ENCODE results near the gene BCL7B. TPM values are rescaled to one million over a fixed set of nuclear protein-coding genes. Genes with fewer than 3 reads are reported as not detected.
"Not testable (repeated sequence)": the region's sequence is repeated elsewhere in the genome, so short reads cannot be mapped to it uniquely, and the experiment has no call there.

BCL7B gene
- total RNA-seq, 2 experiments from 2014 or later, result 69.7 to 93.0 TPM

- DNase-seq, result no peak
- ChIA-PET CTCF (interaction anchor here (1.4 to 2.3 kb wide), 3 partner anchors 15 to 149 kb away, joined by 6 to 8 read pairs (median 6); no protein-coding TSS in a partner anchor), POLR2A (no interaction called here)
- Mint-ChIP-seq H3K27me3 (peaks cover 4% of the 10 kb centered on the region), H3K27ac (no peak overlapping the region), H3K36me3 (ENCODE audit: low read depth) (no peaks in the 10 kb centered on the region), H3K4me3 (no peak overlapping the region), H3K4me1 (peaks cover 12% of the 10 kb centered on the region), H3K9me3 (no peaks in the 10 kb centered on the region)
Observed at GRCh38 chr7:73585196-73585595, 27.7 kb upstream of the BCL7B start.

- H3K4me3 Mint-ChIP-seq, result no peak overlapping the region
- ChIA-PET CTCF (interaction anchor here (2.3 kb wide), 1 partner anchor 152 kb away, joined by 6 read pairs; no protein-coding TSS in a partner anchor), POLR2A (no interaction called here)
- H3K9me3 Mint-ChIP-seq, result no peaks in the 10 kb centered on the region
- H3K27me3 Mint-ChIP-seq, result peaks cover 4% of the 10 kb centered on the region
- DNase-seq, result no peak
- no peak overlapping the region for H3K27ac Mint-ChIP-seq
- H3K4me1 Mint-ChIP-seq, result peaks cover 20% of the 10 kb centered on the region
- H3K36me3 Mint-ChIP-seq (ENCODE audit: low read depth), result peaks cover 2% of the 10 kb centered on the region
Observed at GRCh38 chr7:73582664-73583202, 25.2 kb upstream of the BCL7B start.

GRCh38 chr7:73581006-73581405, 23.5 kb upstream of the BCL7B start:
- H3K27me3 Mint-ChIP-seq; H3K36me3 Mint-ChIP-seq (ENCODE audit: low read depth); H3K9me3 Mint-ChIP-seq; H3K27ac Mint-ChIP-seq; DNase-seq; H3K4me3 Mint-ChIP-seq; POLR2A ChIA-PET: not testable (repeated sequence)
- CTCF ChIA-PET, result interaction anchor here (1.1 kb wide), 1 partner anchor 87 kb away, joined by 3 read pairs; no protein-coding TSS in a partner anchor
- peaks cover 33% of the 10 kb centered on the region for H3K4me1 Mint-ChIP-seq

GRCh38 chr7:73578342-73579128, 21.0 kb upstream of the BCL7B start, which contains the start of gene TBL2:
TSS of gene TBL2 (minus strand) at chr7:73578579. CDS start at chr7:73578549, 30 bp downstream.
- H3K27ac Mint-ChIP-seq, result peak within 1 kb of the TSS; percentile 99
- peak; percentile 98 for DNase-seq
- peaks cover 17% of the 10 kb centered on the region for H3K36me3 Mint-ChIP-seq (ENCODE audit: low read depth)
- peaks cover 33% of the 10 kb centered on the region for H3K4me1 Mint-ChIP-seq
- ChIA-PET POLR2A (interaction anchor here (1.1 kb wide), 1 partner anchor 56 kb away, joined by 7 read pairs; the partner anchor contains the start of gene BAZ1B), CTCF (interaction anchor here (0.5 to 1.3 kb wide), 4 partner anchors 14 to 689 kb away, joined by 3 to 4 read pairs (median 3); no protein-coding TSS in a partner anchor)
- H3K9me3 Mint-ChIP-seq, result no peaks in the 10 kb centered on the region
- peak within 1 kb of the TSS; percentile 96 for H3K4me3 Mint-ChIP-seq
- no peaks in the 10 kb centered on the region for H3K27me3 Mint-ChIP-seq

GRCh38 chr7:73577627-73578341, 20.3 kb upstream of the BCL7B start:
- POLR2A ChIA-PET, result interaction anchor here (0.7 kb wide), 1 partner anchor 12 kb away, joined by 3 read pairs; no protein-coding TSS in a partner anchor

GRCh38 chr7:73573791-73574190, 16.3 kb upstream of the BCL7B start:
- Mint-ChIP-seq H3K36me3 (ENCODE audit: low read depth) (peaks cover 48% of the 10 kb centered on the region), H3K9me3 (no peaks in the 10 kb centered on the region), H3K4me1 (peaks cover 19% of the 10 kb centered on the region), H3K27me3 (no peaks in the 10 kb centered on the region), H3K4me3 (no peak overlapping the region), H3K27ac (no peak overlapping the region)
- DNase-seq, result no peak
- ChIA-PET POLR2A (no interaction called here), CTCF (no interaction called here)

More at GRCh38 chr7:73577627-73578341, 20.3 kb upstream of the BCL7B start:
- Mint-ChIP-seq H3K9me3 (no peaks in the 10 kb centered on the region), H3K4me1 (peaks cover 33% of the 10 kb centered on the region), H3K27ac (peak overlapping the region; percentile 86), H3K36me3 (ENCODE audit: low read depth) (peaks cover 23% of the 10 kb centered on the region), H3K27me3 (no peaks in the 10 kb centered on the region), H3K4me3 (peak overlapping the region; percentile 96)
- CTCF ChIA-PET, result interaction anchor here (0.5 to 1.3 kb wide), 5 partner anchors 9 to 690 kb away, joined by 3 to 4 read pairs (median 3); no protein-coding TSS in a partner anchor
- no peak for DNase-seq

- DNase-seq, result no peak
- peaks cover 48% of the 10 kb centered on the region for H3K36me3 Mint-ChIP-seq (ENCODE audit: low read depth)
Observed at GRCh38 chr7:73573276-73573675, 15.8 kb upstream of the BCL7B start.

GRCh38 chr7:73572767-73573186, 15.3 kb upstream of the BCL7B start:
- H3K4me3 Mint-ChIP-seq, result no peak overlapping the region
- no peak for DNase-seq
- H3K9me3 Mint-ChIP-seq, result no peaks in the 10 kb centered on the region
- peaks cover 21% of the 10 kb centered on the region for H3K4me1 Mint-ChIP-seq
- no peak overlapping the region for H3K27ac Mint-ChIP-seq
- no peaks in the 10 kb centered on the region for H3K27me3 Mint-ChIP-seq
- H3K36me3 Mint-ChIP-seq (ENCODE audit: low read depth), result peaks cover 49% of the 10 kb centered on the region
- ChIA-PET POLR2A (interaction anchor here (0.6 kb wide), 1 partner anchor 51 kb away, joined by 3 read pairs; the partner anchor contains the start of gene BAZ1B), CTCF (no interaction called here)

More at GRCh38 chr7:73573276-73573675, 15.8 kb upstream of the BCL7B start:
- ChIA-PET CTCF (no interaction called here), POLR2A (no interaction called here)
- H3K9me3 Mint-ChIP-seq, result no peaks in the 10 kb centered on the region
- no peaks in the 10 kb centered on the region for H3K27me3 Mint-ChIP-seq
- H3K4me3 Mint-ChIP-seq, result no peak overlapping the region
- H3K27ac Mint-ChIP-seq, result no peak overlapping the region
- peaks cover 17% of the 10 kb centered on the region for H3K4me1 Mint-ChIP-seq

GRCh38 chr7:73570977-73571376, 13.5 kb upstream of the BCL7B start:
- CTCF ChIA-PET, result interaction anchor here (0.5 kb wide), 1 partner anchor 32 kb away, joined by 3 read pairs; no protein-coding TSS in a partner anchor
- H3K4me3 Mint-ChIP-seq, result no peak overlapping the region

GRCh38 chr7:73570521-73570920, 13.0 kb upstream of the BCL7B start:
- Mint-ChIP-seq H3K9me3 (no peaks in the 10 kb centered on the region), H3K36me3 (ENCODE audit: low read depth) (peaks cover 47% of the 10 kb centered on the region), H3K27ac (no peak overlapping the region), H3K4me3 (no peak overlapping the region), H3K4me1 (peaks cover 29% of the 10 kb centered on the region), H3K27me3 (no peaks in the 10 kb centered on the region)
- DNase-seq, result no peak
- CTCF ChIA-PET, result interaction anchor here (0.5 kb wide), 1 partner anchor 32 kb away, joined by 3 read pairs; no protein-coding TSS in a partner anchor
- POLR2A ChIA-PET, result no interaction called here

More at GRCh38 chr7:73570977-73571376, 13.5 kb upstream of the BCL7B start:
- H3K9me3 Mint-ChIP-seq, result no peaks in the 10 kb centered on the region
- peaks cover 47% of the 10 kb centered on the region for H3K36me3 Mint-ChIP-seq (ENCODE audit: low read depth)
- no peak for DNase-seq
- H3K27ac Mint-ChIP-seq, result no peak overlapping the region
- peaks cover 24% of the 10 kb centered on the region for H3K4me1 Mint-ChIP-seq
- H3K27me3 Mint-ChIP-seq, result no peaks in the 10 kb centered on the region
- POLR2A ChIA-PET, result no interaction called here

GRCh38 chr7:73569042-73569608, 11.6 kb upstream of the BCL7B start:
- no peak overlapping the region for H3K4me3 Mint-ChIP-seq
- H3K4me1 Mint-ChIP-seq, result peaks cover 30% of the 10 kb centered on the region
- no peaks in the 10 kb centered on the region for H3K9me3 Mint-ChIP-seq
- POLR2A ChIA-PET, result no interaction called here
- CTCF ChIA-PET, result interaction anchor here (0.7 kb wide), 1 partner anchor 8 kb away, joined by 3 read pairs; no protein-coding TSS in a partner anchor
- peaks cover 42% of the 10 kb centered on the region for H3K36me3 Mint-ChIP-seq (ENCODE audit: low read depth)
- no peak overlapping the region for H3K27ac Mint-ChIP-seq
- DNase-seq, result no peak
- H3K27me3 Mint-ChIP-seq, result no peaks in the 10 kb centered on the region
